HG03457 (cell line): ENCODE measurements around the gene RAB8A.
"Not testable (repeated sequence)": the region's sequence is repeated elsewhere in the genome, so short reads cannot be mapped to it uniquely, and the experiment has no call there.

ENCODE experiments used
- ATAC-seq: cut with Tn5 transposase; IDR thresholded peaks from one replicate; pipeline ENCODE4 v1.9.1; 2021; ENCODE audit warnings: moderate number of reproducible peaks; ENCODE audit not compliant: unreplicated experiment

RAB8A gene

GRCh38 chr19:16077984-16078758, 33.5 kb upstream of the RAB8A start:
- ATAC-seq = no peak

GRCh38 chr19:16078759-16079707, 32.7 kb upstream of the RAB8A start:
- no peak for ATAC-seq

- ATAC-seq = no peak
These were observed 27.5 kb upstream of the RAB8A start for GRCh38 chr19:16084067-16084685.

GRCh38 chr19:16085115-16085514, 26.6 kb upstream of the RAB8A start:
- ATAC-seq = no peak

- ATAC-seq = not testable (repeated sequence)
These were observed 24.3 kb upstream of the RAB8A start for GRCh38 chr19:16087404-16087803.

- ATAC-seq = no peak
These were observed 23.7 kb upstream of the RAB8A start for GRCh38 chr19:16087940-16088339.

GRCh38 chr19:16088351-16089009, 23.2 kb upstream of the RAB8A start:
- ATAC-seq = no peak

GRCh38 chr19:16089010-16089846, 22.5 kb upstream of the RAB8A start:
- ATAC-seq = no peak

GRCh38 chr19:16091546-16092475, 19.9 kb upstream of the RAB8A start:
- no peak for ATAC-seq

- no peak for ATAC-seq
These were observed 17.2 kb upstream of the RAB8A start for GRCh38 chr19:16094360-16095070.

- no peak for ATAC-seq
These were observed 16.6 kb upstream of the RAB8A start for GRCh38 chr19:16095071-16095571.

GRCh38 chr19:16096280-16096855, 15.3 kb upstream of the RAB8A start:
- no peak for ATAC-seq

- ATAC-seq = no peak
These were observed 13.3 kb upstream of the RAB8A start for GRCh38 chr19:16098416-16098768.

- ATAC-seq = no peak
These were observed 12.9 kb upstream of the RAB8A start for GRCh38 chr19:16098821-16099220.

- not testable (repeated sequence) for ATAC-seq
These were observed 12.2 kb upstream of the RAB8A start for GRCh38 chr19:16099314-16099965.

GRCh38 chr19:16100524-16100923, 11.2 kb upstream of the RAB8A start:
- ATAC-seq = no peak

GRCh38 chr19:16104722-16105121, 7.0 kb upstream of the RAB8A start:
- ATAC-seq = no peak
